Medulla oblongata (tissue), 1 donor: ENCODE measurements around the gene ATP10A.

Experiments used
- DNase-seq: peaks from one replicate; pipeline ENCODE4 v3.0.0-alpha.2; 2015; ENCODE audit errors: extremely low spot score

The ATP10A gene

GRCh38 chr15:25829073-25829472 is 34.1 kb downstream of the ATP10A start:
- DNase-seq, result no peak

GRCh38 chr15:25825207-25825606 is 37.9 kb downstream of the ATP10A start:
- DNase-seq, result no peak

- no peak for DNase-seq
Measured at GRCh38 chr15:25824618-25825017, 38.5 kb downstream of the ATP10A start.

- no peak for DNase-seq
Measured at GRCh38 chr15:25812845-25813244, 50.3 kb downstream of the ATP10A start.

GRCh38 chr15:25812073-25812472 is 51.1 kb downstream of the ATP10A start:
- no peak for DNase-seq

GRCh38 chr15:25811481-25811906 is 51.6 kb downstream of the ATP10A start:
- DNase-seq, result no peak

- DNase-seq, result no peak
Measured at GRCh38 chr15:25810631-25811091, 52.5 kb downstream of the ATP10A start.

- no peak for DNase-seq
Measured at GRCh38 chr15:25810154-25810553, 53.0 kb downstream of the ATP10A start.

- DNase-seq, result no peak
Measured at GRCh38 chr15:25807063-25807462, 56.1 kb downstream of the ATP10A start.

GRCh38 chr15:25805031-25805430 is 58.1 kb downstream of the ATP10A start:
- no peak for DNase-seq

- no peak for DNase-seq
Measured at GRCh38 chr15:25804451-25804850, 58.7 kb downstream of the ATP10A start.

GRCh38 chr15:25803541-25803940 is 59.6 kb downstream of the ATP10A start:
- DNase-seq, result no peak

- DNase-seq, result no peak
Measured at GRCh38 chr15:25803036-25803435, 60.1 kb downstream of the ATP10A start.

- DNase-seq, result no peak
Measured at GRCh38 chr15:25802285-25802830, 60.8 kb downstream of the ATP10A start.

- no peak for DNase-seq
Measured at GRCh38 chr15:25801586-25802284, 61.4 kb downstream of the ATP10A start.

GRCh38 chr15:25800761-25801515 is 62.2 kb downstream of the ATP10A start:
- no peak for DNase-seq

GRCh38 chr15:25799906-25800700 is 63.0 kb downstream of the ATP10A start:
- DNase-seq, result no peak

GRCh38 chr15:25797936-25798901 is 64.9 kb downstream of the ATP10A start:
- no peak for DNase-seq

GRCh38 chr15:25797511-25797935 is 65.6 kb downstream of the ATP10A start:
- DNase-seq, result no peak

GRCh38 chr15:25797035-25797434 is 66.1 kb downstream of the ATP10A start:
- DNase-seq, result no peak

GRCh38 chr15:25796395-25796794 is 66.7 kb downstream of the ATP10A start:
- no peak for DNase-seq
